ENCODE measurements around the gene RASA4.
"Not testable (repeated sequence)": the region's sequence is repeated elsewhere in the genome, so short reads cannot be mapped to it uniquely, and the experiment has no call there.

The RASA4 gene

GRCh38 chr7:102616507-102617125 is at the start of gene RASA4:
Gene RASA4 (minus strand): TSS chr7:102616756. CDS start chr7:102616689, 67 bp downstream.
- DNase-seq (ENCODE audit: low read depth in 2 of 2, low spot score in 1 of 2) = not testable (repeated sequence)

- DNase-seq (ENCODE audit: low read depth in 2 of 2, low spot score in 1 of 2) = not testable (repeated sequence)
Measured at GRCh38 chr7:102664765-102665164, 48.2 kb upstream of the RASA4 start.

- not testable (repeated sequence) for DNase-seq (ENCODE audit: low read depth in 2 of 2, low spot score in 1 of 2)
Measured at GRCh38 chr7:102649924-102650323, 33.4 kb upstream of the RASA4 start, which contains the start of gene SPDYE2B. Gene SPDYE2B (plus strand): TSS chr7:102650319. CDS start chr7:102652349, 2,030 bp downstream.

GRCh38 chr7:102647813-102648212 is 31.3 kb upstream of the RASA4 start:
- not testable (repeated sequence) for DNase-seq (ENCODE audit: low read depth in 2 of 2, low spot score in 1 of 2)

GRCh38 chr7:102643404-102643803 is 26.8 kb upstream of the RASA4 start:
- not testable (repeated sequence) for DNase-seq (ENCODE audit: low read depth in 2 of 2, low spot score in 1 of 2)

- not testable (repeated sequence) for DNase-seq (ENCODE audit: low read depth in 2 of 2, low spot score in 1 of 2)
Measured at GRCh38 chr7:102642691-102643090, 26.1 kb upstream of the RASA4 start, which contains the start of gene UPK3BL1. Gene UPK3BL1 (minus strand): TSS chr7:102642791. CDS start chr7:102642741, 50 bp downstream.

- not testable (repeated sequence) for DNase-seq (ENCODE audit: low read depth in 2 of 2, low spot score in 1 of 2)
Measured at GRCh38 chr7:102638848-102639247, 22.3 kb upstream of the RASA4 start.

- not testable (repeated sequence) for DNase-seq (ENCODE audit: low read depth in 2 of 2, low spot score in 1 of 2)
Measured at GRCh38 chr7:102636956-102637355, 20.4 kb upstream of the RASA4 start.

GRCh38 chr7:102635354-102635753 is 18.8 kb upstream of the RASA4 start:
- DNase-seq (ENCODE audit: low read depth in 2 of 2, low spot score in 1 of 2) = not testable (repeated sequence)

- not testable (repeated sequence) for DNase-seq (ENCODE audit: low read depth in 2 of 2, low spot score in 1 of 2)
Measured at GRCh38 chr7:102634299-102634698, 17.7 kb upstream of the RASA4 start.

- not testable (repeated sequence) for DNase-seq (ENCODE audit: low read depth in 2 of 2, low spot score in 1 of 2)
Measured at GRCh38 chr7:102630622-102631021, 14.1 kb upstream of the RASA4 start.

GRCh38 chr7:102627271-102627904 is 10.8 kb upstream of the RASA4 start:
- not testable (repeated sequence) for DNase-seq (ENCODE audit: low read depth in 2 of 2, low spot score in 1 of 2)

- DNase-seq (ENCODE audit: low read depth in 2 of 2, low spot score in 1 of 2) = not testable (repeated sequence)
Measured at GRCh38 chr7:102618122-102618521, 1.6 kb upstream of the RASA4 start.

GRCh38 chr7:102615930-102616329 is 626 bp downstream of the RASA4 start:
- DNase-seq (ENCODE audit: low read depth in 2 of 2, low spot score in 1 of 2) = not testable (repeated sequence)

- DNase-seq (ENCODE audit: low read depth in 2 of 2, low spot score in 1 of 2) = not testable (repeated sequence)
Measured at GRCh38 chr7:102614873-102615272, 1.7 kb downstream of the RASA4 start.

- DNase-seq (ENCODE audit: low read depth in 2 of 2, low spot score in 1 of 2) = not testable (repeated sequence)
Measured at GRCh38 chr7:102614346-102614697, 2.2 kb downstream of the RASA4 start.

GRCh38 chr7:102613575-102614345 is 2.8 kb downstream of the RASA4 start:
- not testable (repeated sequence) for DNase-seq (ENCODE audit: low read depth in 2 of 2, low spot score in 1 of 2)

- not testable (repeated sequence) for DNase-seq (ENCODE audit: low read depth in 2 of 2, low spot score in 1 of 2)
Measured at GRCh38 chr7:102611675-102612325, 4.8 kb downstream of the RASA4 start.

- DNase-seq (ENCODE audit: low read depth in 2 of 2, low spot score in 1 of 2) = not testable (repeated sequence)
Measured at GRCh38 chr7:102611013-102611674, 5.4 kb downstream of the RASA4 start.

GRCh38 chr7:102610441-102610840 is 6.1 kb downstream of the RASA4 start:
- not testable (repeated sequence) for DNase-seq (ENCODE audit: low read depth in 2 of 2, low spot score in 1 of 2)
